Activated CD4-positive, alpha-beta T cell treated with anti-CD3 and anti-CD28 coated beads, Interleukin-2, amount 50 U/mL, for 4 hours (primary cell): ENCODE measurements around the gene DCAF5.
"Not testable (repeated sequence)": the region's sequence is repeated elsewhere in the genome, so short reads cannot be mapped to it uniquely, and the experiment has no call there.

ENCODE experiments used
- DNase-seq, 2 experiments: peaks; one replicate each; pipeline ENCODE4 v3.0.0-alpha.2; 2020

Gene DCAF5, protein sequence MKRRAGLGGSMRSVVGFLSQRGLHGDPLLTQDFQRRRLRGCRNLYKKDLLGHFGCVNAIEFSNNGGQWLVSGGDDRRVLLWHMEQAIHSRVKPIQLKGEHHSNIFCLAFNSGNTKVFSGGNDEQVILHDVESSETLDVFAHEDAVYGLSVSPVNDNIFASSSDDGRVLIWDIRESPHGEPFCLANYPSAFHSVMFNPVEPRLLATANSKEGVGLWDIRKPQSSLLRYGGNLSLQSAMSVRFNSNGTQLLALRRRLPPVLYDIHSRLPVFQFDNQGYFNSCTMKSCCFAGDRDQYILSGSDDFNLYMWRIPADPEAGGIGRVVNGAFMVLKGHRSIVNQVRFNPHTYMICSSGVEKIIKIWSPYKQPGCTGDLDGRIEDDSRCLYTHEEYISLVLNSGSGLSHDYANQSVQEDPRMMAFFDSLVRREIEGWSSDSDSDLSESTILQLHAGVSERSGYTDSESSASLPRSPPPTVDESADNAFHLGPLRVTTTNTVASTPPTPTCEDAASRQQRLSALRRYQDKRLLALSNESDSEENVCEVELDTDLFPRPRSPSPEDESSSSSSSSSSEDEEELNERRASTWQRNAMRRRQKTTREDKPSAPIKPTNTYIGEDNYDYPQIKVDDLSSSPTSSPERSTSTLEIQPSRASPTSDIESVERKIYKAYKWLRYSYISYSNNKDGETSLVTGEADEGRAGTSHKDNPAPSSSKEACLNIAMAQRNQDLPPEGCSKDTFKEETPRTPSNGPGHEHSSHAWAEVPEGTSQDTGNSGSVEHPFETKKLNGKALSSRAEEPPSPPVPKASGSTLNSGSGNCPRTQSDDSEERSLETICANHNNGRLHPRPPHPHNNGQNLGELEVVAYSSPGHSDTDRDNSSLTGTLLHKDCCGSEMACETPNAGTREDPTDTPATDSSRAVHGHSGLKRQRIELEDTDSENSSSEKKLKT

DNA sequence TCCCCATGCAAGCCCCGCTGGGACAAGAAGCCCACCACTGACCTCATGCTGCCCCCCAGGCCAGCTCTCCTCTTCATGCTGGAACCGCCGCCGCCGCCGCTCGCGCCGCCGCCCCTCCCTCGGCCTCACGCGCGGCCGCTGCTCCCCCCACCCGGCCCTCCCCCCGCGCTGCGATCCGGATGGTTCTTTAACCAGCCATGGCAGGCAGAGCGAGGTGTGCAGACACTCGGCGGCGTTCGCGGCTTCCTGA, at the start of gene DCAF5:
Gene DCAF5, minus strand, starts transcription at position 218 of the 250 bp plus-strand sequence. Its CDS starts 141 bp downstream, at position 77.
- DNase-seq: peak; percentile 92 to 93

DNA sequence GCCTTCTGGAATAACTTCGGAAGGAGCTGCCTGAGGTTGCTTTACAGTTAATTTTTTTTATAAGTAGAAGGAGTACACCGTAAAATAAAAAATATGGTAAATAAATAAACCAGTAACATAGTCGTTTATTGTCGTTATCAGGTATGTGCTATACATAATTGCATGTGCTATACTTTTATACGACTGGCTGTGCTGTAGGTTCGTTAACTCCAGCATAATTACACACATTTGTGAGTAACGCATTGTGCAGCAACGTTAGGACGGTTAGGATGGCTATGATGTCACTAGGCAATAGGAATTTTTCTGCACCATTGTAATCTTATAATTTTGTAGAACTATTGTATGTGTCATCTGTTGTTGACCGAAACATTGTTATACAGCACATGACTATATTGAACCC, 46.9 kb upstream of the DCAF5 start:
- DNase-seq: no peak

DNA sequence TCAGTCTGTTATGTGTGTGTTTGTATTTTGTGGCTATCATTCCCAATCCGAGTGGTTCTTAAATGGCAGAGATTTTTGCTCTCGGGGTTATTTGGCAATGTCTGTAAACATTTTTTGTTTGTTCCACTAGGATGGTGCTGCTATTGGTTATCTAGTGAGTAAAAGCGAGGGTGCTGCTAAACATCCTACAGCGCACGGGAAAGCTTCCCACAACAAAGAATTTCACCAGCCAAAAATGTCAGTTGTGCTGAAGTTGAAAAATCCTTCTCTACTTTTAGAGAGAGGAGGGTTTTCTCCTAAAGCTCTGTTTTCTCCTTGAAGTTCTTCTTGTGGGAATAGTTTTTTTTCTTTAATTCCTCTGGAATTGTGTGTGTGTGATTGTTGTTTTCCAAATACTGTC, 40.8 kb upstream of the DCAF5 start:
- no peak for DNase-seq

DNA sequence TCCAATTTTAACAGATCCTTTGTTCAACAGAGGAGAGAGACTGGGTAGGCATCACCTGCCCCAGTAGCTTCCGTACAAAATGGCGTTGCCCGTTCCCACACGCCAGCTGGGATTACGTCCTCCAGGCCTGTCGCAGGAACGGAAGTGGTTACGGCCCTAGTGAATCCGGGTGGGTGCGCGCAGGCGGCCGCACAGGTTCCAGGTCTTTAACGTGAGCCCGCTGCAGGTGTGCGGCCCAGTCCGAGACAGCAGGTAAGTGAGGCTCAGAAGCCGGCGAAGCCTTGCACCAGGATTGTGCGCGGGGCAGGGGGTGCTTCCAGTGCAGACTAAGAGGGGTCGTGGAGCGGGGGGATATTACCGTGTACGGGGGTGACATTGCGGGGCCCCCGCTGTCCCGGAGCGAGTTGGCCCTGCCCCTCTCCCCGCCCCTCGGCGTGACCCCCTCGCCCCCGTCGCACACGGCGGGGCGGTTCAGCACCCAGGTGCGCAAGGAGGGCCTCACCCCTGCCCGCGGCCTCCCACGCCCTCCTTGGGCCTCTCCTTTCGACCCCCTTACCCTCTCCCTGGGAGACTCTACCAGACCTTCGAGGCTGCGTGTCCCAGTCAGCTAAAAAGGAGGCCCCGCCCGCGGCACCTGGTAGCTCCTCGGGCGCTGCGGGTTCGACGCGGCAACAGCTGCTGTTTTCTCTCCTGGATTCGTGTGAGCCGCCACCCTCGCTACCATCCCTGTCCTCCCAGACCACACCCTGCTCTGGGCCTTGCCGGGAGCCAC, 38.6 kb upstream of the DCAF5 start, which contains the start of gene EXD2:
Gene EXD2, plus strand, starts transcription at position 159 of the 772 bp plus-strand sequence. CDS start 17,973 bp downstream, outside the sequence.
- peak; percentile 58 to 60 for DNase-seq

DNA sequence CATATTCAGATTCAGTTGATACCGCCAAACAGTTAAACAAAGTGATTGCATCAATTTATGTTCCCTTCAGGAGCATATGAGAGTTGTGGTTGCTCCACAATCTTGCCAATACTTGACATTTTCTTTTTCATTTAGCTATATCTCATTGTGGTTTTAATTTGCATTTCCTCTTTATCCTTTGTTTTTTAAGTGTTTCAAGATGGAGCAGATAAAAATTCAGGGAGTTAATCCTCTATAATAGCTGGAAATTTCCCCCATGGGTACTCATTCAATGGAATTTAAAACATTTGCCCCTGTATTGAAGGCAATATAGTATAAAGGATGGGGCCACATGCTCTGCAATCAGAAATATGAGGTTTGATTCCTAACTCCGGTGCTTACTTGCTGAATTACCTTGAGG, 37.3 kb upstream of the DCAF5 start:
- DNase-seq: no peak

DNA sequence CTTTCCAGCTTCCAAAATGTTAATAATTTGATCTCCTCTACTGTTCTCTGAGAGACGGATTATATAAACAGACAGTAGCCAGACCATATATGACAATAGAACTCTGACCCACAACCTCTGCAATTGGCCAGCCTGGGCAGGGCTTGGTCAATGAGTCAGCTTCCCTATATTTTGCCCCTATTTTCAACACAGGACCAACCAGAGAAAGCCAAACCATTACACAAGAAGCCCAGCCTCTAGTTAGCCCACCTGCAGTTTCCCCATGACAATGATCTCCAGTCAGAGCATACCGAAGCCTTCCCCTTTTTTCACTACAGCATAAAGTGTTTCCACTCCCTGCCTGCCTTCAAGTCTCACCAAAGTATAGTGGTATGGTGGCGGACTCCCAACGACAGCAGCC, 30.8 kb upstream of the DCAF5 start:
- DNase-seq: no peak

DNA sequence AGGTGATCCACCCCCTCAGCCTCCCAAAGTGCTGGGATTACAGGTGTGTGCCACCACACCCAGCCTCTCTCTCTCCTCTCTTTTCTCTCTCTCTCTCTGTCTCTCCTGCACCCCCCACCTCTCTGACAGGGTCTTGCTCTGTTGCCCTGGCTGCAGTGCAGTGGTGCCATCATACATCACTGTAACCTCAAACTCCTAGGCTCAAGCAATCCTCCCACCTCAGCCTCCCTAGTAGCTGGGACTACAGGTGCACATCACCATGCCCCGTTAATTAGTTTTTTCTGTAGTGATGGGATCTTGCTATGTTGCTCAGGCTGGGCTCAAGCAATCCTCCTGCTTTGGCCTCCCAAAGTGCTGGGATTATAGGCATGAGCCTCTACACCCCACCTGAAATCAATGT, 29.7 kb upstream of the DCAF5 start:
- DNase-seq: not testable (repeated sequence)

DNA sequence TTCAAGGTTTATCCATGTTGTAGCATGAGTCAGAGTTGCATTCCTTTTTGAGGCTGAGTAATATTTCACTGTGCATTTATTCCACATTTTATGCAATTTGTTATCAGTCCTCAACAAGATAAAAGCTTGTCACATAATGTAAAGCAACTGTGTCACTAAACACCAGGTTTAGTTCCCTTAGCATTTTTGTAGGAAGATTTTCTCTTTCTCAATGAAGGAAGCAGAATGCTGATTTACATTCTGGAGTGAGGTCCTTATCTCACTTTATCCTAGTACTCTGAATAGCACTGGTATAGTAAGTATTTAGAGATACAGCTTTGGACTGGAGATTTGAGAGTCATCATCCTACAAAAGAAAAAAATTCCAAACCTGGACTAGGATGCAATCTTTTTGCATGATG, 28.6 kb upstream of the DCAF5 start:
- DNase-seq: no peak

DNA sequence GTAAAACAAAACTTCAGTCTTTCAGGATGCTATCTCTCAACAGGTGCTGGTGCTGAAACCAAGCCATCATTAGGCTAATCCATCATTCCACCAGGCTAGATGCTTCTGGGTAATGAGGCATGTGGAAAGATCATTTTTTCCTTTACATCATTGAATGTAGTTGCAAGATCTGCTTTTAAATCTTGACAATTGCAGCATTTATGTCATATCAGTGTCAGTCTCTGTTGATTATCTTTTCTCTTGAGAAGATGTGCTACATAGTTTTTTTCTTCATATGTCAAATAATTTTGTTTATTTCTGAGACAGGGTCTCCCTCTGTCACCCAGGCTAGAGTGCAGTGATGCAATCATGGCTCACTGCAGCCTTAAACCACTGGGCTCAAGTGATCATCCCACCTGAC, 22.2 kb upstream of the DCAF5 start:
- no peak for DNase-seq

DNA sequence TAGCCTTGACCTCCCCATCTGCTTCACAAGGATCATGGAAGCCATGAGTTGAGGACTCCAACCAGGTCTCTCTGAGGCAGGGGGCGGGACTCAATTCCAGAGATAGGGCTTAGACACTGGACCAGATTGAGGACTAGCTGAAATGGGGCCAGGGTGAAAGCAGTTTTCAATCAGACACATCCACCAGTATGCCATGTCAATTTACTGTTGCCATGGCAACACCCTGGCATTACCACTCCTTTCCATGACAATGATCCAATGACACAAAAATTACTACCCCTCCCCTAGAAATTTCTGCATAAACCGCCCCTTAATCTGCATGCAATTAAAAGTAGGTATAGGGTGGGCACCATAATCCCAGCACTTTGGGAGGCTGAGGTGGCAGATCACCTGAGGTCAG, 18.6 kb upstream of the DCAF5 start:
- no peak for DNase-seq

DNA sequence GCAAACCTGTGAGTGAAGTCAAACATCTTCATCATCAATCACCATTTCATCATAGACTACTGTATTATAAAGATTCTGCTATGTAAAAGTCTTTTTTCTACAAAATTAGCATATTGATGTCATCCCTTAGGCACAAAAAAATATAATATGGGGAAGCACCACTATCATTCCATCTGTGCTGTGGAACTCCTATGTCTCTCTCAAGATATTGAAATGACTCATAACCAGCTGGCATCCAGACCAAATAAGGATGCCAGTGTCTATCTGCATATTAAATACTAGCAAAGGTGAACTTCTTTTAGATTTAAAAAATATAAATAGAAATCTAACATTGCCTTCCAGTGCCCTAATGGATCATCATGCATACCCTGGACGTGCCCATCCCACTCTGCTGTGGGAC, 17.9 kb upstream of the DCAF5 start:
- no peak for DNase-seq

DNA sequence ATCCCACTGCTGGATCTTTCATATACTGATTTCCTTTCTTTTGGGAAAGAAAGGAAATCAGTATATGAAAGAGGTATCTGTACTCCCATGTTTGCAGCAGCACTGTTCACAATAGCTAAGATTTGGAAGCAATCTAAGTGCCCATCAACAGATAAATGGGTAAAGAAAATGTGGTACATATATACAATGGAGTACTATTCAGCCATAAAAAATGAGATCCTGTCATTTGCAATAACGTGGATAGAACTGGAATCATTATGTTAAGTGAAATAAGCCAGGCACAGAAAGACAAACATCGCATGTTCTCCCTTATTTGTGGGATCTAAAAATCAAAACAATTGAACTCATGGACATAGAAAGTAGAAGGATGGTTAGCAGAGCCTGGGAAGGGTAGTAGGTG, 12.9 kb upstream of the DCAF5 start:
- not testable (repeated sequence) for DNase-seq

DNA sequence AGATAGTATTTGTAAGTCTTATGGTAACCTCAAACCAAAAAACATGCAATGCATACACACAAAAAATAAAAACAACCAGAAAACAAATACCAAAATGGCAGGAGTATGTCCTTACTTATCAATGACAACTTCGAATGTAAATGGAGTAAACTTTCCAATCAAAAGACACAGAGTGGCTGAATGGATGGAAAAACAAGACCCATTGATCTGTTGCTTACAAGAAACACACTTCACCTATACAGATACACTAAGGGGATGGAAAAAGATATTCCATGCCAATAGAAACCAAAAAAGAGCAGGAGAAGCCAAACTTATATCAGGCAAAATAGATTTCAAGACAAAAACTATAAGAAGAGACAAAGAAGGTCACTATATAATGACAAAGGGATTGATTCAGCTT, 8.7 kb upstream of the DCAF5 start:
- no peak for DNase-seq

DNA sequence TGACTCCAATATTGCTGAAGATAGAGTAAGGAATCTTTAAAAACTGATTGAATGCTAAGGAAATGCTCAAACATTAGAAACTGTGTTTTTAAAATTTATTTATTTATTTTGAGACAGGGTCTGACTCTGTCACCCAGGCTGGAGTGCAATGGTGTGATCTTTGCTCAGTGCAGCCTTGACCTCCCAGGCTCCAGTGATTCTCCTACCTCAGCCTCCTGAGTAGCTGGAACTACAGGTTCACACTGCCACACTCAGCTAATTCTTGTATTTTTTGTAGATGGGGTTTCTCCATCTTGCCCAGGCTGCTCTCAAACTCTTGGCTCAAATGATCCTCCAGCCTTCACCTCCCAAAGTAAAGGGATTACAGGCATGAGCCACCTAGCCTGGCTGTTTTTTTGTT, 3.3 kb upstream of the DCAF5 start:
- no peak for DNase-seq

DNA sequence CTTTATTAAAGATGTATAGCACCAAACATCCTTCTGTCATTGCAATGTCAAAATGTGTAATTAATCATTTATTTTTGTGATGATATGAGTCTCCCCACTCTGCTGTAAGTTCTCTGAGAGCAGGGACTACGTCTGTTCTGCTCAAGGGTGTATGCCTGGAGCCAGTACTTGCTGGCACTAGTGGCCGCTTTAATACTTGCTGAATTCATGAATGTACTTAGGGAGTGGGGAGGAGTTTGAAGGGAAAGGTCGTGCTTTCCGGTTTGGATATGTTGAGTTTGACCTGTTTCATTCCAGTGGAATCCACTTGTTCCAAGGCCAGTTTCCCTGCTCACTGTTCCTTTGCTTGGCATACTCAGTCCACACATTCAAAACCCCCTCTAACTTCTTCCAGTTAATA, 1.9 kb upstream of the DCAF5 start:
- DNase-seq: no peak

DNA sequence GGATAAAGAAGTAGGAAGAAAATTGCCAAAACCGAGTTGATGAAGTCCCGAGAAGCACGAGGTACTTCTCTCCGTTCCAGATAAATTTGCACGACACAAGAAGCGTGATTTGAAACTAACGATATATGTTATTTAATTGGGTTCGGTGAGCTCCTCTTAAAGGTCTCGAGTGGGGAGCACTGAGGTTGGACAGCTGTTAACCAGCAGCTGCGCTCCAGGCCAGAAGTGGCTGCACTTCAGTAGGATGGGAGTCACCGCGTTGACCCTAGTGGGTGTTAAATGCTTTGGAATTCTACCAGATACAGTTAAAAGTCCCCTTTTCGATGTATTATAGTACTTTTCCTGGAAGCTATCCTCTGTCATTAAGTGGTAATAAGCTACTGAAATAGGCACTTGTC, 953 bp upstream of the DCAF5 start:
- no peak for DNase-seq

DNA sequence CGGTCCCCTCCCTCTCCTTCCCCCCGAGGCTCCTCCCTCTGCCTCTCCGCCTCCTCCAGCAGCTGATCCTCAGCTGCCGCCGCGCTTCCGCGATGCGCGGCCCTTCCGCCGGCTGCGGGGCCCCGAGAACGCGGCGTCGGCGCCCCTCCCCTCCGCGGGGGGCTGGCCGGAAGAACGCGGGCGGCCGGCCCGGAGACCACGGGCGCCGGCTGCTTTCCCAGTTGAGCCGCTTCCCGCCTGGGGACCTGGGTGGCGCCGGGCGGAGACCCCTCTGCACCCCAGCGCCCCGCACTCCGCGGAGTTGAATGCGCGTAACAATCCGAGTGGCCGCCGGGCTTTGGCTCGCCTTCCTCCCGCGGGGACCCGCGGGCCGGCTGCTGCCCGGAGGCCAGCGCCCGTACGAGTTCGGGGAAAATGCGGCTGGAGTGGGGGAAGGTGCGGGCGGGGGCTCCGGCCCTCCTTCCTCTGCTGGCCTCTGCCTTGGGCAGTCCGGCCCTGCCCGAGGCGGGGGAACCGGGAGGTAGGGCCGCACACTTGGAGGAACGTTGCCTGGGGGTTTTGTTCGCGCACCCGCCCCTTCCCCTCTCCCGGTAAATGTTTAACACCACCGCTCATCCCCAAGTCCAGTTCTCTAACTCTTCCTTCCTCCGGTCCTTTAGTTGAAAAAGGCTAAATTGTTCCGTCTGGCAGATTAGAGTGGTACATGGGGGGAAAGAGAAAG, 393 bp upstream of the DCAF5 start:
- DNase-seq: no peak

DNA sequence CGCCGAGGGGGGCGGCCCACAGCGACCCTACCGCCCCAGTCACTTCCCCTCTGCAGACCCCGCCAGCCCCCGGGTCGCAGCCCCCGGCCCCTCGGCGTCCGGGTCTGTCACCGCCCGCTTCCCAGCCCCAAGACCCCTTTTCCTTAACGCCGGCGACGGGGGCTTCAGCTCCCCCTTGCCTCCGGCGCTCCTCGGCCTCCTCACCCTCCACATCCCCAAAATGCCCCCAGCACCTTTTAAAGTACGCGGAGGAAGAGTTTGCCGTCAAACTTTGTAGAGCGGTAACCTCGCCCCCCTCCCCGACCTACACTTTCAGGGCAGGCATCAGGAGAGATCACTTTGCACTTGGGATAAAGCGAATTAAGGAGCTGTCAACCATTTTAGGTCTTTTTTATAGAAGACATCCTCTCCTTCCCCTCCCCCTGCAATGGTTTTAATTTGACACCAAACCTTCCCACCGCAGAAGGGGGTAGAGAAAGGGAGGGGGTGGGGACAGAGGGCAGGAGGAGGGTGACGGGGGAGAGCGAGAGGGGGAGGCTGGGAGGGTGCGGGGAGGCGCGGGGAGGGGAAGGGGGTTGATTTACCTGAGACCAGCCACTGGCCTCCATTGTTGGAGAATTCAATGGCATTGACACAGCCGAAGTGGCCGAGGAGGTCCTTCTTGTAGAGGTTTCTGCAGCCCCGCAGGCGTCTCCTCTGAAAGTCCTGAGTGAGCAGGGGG, 578 bp downstream of the DCAF5 start:
- DNase-seq: peak; percentile 31 to 35

DNA sequence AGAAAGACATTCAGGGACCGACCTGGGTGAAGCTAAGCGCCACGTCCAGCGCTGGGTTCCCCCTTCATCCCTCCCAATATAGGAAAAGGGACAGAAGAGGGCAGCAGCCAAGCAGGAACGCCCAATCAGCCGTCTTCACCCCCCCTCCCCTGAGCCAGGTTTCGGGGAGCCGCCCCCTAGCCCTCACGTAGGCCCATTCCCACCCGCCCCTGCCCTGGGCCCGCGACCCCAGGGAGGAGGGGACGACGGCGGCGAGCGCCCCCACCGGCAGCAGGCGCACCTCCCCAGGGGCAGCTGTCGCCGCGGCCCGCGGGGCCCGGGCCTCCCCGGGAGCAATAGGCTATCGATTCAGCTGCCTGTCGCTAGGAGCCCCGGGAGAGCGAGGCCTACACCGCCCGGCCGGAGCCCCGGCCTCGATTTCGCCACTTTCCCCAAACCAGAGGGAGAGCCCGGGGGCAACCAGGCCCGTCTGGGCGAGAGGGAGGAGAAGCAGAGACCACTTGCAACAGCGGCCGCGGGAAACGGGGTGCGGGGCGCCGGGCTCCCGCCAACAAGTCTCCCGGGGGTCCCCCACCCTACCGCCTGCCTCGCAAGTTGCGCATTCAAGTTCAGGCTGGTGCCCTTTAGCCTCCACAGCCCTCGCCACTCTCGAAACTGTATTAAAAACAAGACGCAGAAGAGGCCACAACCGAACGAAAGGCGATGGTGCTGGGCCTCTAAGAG, 1.3 kb downstream of the DCAF5 start:
- peak; percentile 73 to 74 for DNase-seq

DNA sequence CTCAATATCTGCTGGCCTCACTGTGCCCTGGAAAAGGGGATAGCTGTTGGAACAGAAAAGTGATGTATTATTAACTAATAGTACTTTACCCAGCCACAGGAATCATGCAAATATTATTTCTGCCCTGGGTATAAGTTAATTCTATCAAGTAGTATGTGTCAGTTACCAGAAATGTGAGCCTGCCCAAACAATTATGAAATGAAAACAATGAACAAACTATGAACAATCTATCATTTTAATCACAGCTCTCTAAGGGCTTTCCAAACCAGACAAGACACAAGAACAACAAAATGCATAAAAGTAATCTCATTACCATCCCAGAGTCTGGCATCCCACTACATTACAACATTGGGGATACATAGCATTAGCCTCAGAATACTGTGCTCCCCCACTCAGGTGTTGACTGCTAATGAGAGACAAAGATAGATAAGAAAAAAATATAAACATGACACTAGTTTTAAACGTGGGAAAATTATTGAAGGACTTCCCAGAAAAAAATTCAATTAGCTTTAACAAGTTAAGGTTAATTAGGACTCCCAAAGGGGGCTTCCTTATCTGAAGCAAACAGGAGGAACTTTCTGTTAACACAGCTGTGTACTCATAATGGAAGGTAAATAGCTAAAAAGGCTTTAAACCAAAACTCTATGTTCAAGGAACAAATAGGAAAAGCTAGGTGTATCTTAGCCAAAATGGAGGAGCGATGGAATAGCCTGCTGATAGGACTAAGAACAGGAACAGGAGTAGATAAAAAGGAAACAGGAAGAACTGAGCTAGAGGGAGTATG, 3.3 kb downstream of the DCAF5 start:
- no peak for DNase-seq
